Thymus (tissue), 11 donors: ENCODE results near the gene GCM1. TPM values are rescaled to one million over a fixed set of nuclear protein-coding genes. Genes with fewer than 3 reads are reported as not detected.

Experiments used
- DNase-seq, 9 donors: peaks; one replicate each; pipeline ENCODE4 v3.0.0-alpha.2; 2013; ENCODE audit warnings: low spot score in 9 of 9, low read depth in 6 of 9, missing footprints in 1 of 9
- H3K27ac ChIP-seq, 2 donors: one replicate each; pipeline ENCODE4 v1.5.1; 2013; ENCODE audit warnings: control low read depth in 1 of 2, low read depth in 1 of 2, low read length in 1 of 2, mild to moderate bottlenecking in 1 of 2, moderate library complexity in 1 of 2
- H3K27me3 ChIP-seq, 2 donors: one replicate each; pipeline ENCODE4 v1.5.1; 2013; ENCODE audit warnings: low read length in 1 of 2; ENCODE audit not compliant: control insufficient read depth in 2 of 2, insufficient read depth in 1 of 2
- H3K36me3 ChIP-seq, 2 donors: one replicate each; pipeline ENCODE4 v1.5.1; 2013; ENCODE audit warnings: low read length in 1 of 2, mild to moderate bottlenecking in 1 of 2, moderate library complexity in 1 of 2; ENCODE audit not compliant: control insufficient read depth in 2 of 2, insufficient read depth in 2 of 2
- H3K4me1 ChIP-seq, 2 donors: one replicate each; pipeline ENCODE4 v1.5.1; 2013; ENCODE audit warnings: low read length in 2 of 2; ENCODE audit not compliant: control insufficient read depth in 2 of 2, insufficient read depth in 2 of 2
- H3K4me3 ChIP-seq, 2 donors: one replicate each; pipeline ENCODE4 v1.5.1; 2013; ENCODE audit warnings: low read length in 2 of 2, control low read depth in 1 of 2, mild to moderate bottlenecking in 1 of 2
- H3K9me3 ChIP-seq, 2 donors: one replicate each; pipeline ENCODE4 v1.5.1; 2013; ENCODE audit warnings: low read length in 1 of 2, mild to moderate bottlenecking in 1 of 2; ENCODE audit not compliant: control insufficient read depth in 2 of 2, insufficient read depth in 1 of 2
- WGBS: extraction: QIAGEN DNeasy Blood & Tissue Kit; methylation state at CpG from one replicate; pipeline ENCODE4 v1.1.7; 2013; 5-methylcytosine and 5-hydroxymethylcytosine counted together
- polyA plus RNA-seq: library from polyadenylated mRNA; stranded (reverse); fragments of 200-250 nt; gene quantifications from one replicate; pipeline ENCODE4 v1.2.3, GENCODE V29; 2013
- total RNA-seq: library from RNA; stranded (reverse); fragments of 120-200 nt; gene quantifications from one replicate; pipeline ENCODE4 v1.2.4, GENCODE V29; 2013
- donor health status: healthy.

Gene GCM1
- total and polyA plus RNA-seq, 2 donors: under 0.01 to 0.23 TPM

GRCh38 chr6:53103993-53104675, 44.5 kb downstream of the GCM1 start:
- DNase-seq: peak in 2 of 9 donors; percentile 8 to 35
- Histone ChIP-seq H3K4me3 (no peak overlapping the region), H3K4me1 (no peaks in the 10 kb centered on the region), H3K27ac (no peak overlapping the region), H3K36me3 (peaks cover 12 to 31% of the 10 kb centered on the region in 2 donors), H3K9me3 (no peaks in the 10 kb centered on the region), H3K27me3 (no peaks in the 10 kb centered on the region)
- WGBS: 99% methylated on average over 3 of the region's 3 CpGs

- no peak for DNase-seq
- H3K36me3 ChIP-seq: peaks cover 21 to 59% of the 10 kb centered on the region in 2 donors
- H3K9me3 ChIP-seq: no peaks in the 10 kb centered on the region
- no peaks in the 10 kb centered on the region for H3K4me1 ChIP-seq
- WGBS: over 99% methylated on average over 2 of the region's 2 CpGs
- H3K27ac ChIP-seq: no peak overlapping the region
- no peaks in the 10 kb centered on the region for H3K27me3 ChIP-seq
- no peak overlapping the region for H3K4me3 ChIP-seq
Measured at GRCh38 chr6:53101006-53101405, 47.6 kb downstream of the GCM1 start.

- Histone ChIP-seq H3K4me1 (no peaks in the 10 kb centered on the region), H3K9me3 (no peaks in the 10 kb centered on the region), H3K4me3 (no peak overlapping the region), H3K27me3 (no peaks in the 10 kb centered on the region), H3K36me3 (peaks cover 23 to 64% of the 10 kb centered on the region in 2 donors), H3K27ac (no peak overlapping the region)
- whole genome bisulfite sequencing: 48% methylated on average over 2 of the region's 2 CpGs
- DNase-seq: no peak
Measured at GRCh38 chr6:53100561-53100960, 48.1 kb downstream of the GCM1 start.

DNA sequence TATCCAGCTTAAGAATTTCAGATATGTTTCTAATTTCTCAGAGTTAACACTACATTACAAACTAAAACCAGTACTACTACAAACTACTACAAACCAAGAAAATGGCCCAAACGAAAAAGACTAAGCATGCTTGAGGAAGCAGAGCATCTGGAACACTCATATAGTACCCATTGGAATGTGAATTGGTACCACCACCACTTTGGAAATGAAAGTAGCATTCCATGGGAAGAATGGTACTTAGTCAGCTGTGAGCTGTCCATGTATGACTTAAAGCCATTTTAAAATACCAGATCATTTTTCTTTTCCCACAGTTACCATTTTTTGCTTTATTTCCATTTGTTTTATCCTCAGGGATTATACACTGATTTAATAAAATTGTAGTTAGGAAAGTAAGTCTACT, 52.9 kb downstream of the GCM1 start:
- 97% methylated on average over 1 of the region's 1 CpG for WGBS
- Histone ChIP-seq H3K27ac (no peak overlapping the region), H3K4me3 (no peak overlapping the region), H3K4me1 (no peaks in the 10 kb centered on the region), H3K27me3 (no peaks in the 10 kb centered on the region), H3K36me3 (peaks cover 29 to 78% of the 10 kb centered on the region in 2 donors), H3K9me3 (no peaks in the 10 kb centered on the region)
- DNase-seq: no peak

- WGBS: 99% methylated on average over 3 of the region's 3 CpGs
- no peak overlapping the region for H3K4me3 ChIP-seq
- DNase-seq: no peak
- H3K4me1 ChIP-seq: no peaks in the 10 kb centered on the region
- H3K9me3 ChIP-seq: no peaks in the 10 kb centered on the region
- H3K27me3 ChIP-seq: no peaks in the 10 kb centered on the region
- no peak overlapping the region for H3K27ac ChIP-seq
- peaks cover 29 to 75% of the 10 kb centered on the region in 2 donors for H3K36me3 ChIP-seq
Measured at GRCh38 chr6:53095270-53095669, 53.4 kb downstream of the GCM1 start.

DNA sequence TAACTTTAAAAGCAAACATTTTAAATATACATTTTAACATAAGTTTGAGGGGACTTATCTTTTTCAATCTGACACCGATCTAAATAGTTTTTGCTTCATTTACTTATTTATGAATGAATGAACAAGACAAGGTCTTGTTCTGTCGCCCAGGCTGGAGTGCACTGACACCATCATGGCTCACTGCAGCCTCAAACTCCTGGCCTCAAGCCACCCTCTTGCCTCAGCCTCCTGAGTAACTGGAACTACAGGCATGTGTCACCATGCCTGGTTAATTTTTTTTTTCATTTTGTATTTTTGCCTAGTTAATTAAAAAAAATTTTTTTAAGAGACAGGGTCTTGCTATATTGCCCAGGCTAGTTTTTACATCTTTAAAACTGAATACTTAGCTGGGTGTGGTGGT, 58.1 kb downstream of the GCM1 start:
- Histone ChIP-seq H3K36me3 (peaks cover 27 to 58% of the 10 kb centered on the region in 2 donors), H3K4me3 (no peak overlapping the region), H3K9me3 (no peaks in the 10 kb centered on the region), H3K27me3 (no peaks in the 10 kb centered on the region), H3K4me1 (no peaks in the 10 kb centered on the region), H3K27ac (no peak overlapping the region)
- DNase-seq: no peak
- WGBS: 96% methylated on average over 2 of the region's 2 CpGs

GRCh38 chr6:53089948-53090347, 58.7 kb downstream of the GCM1 start:
- Histone ChIP-seq H3K36me3 (peaks cover 24 to 55% of the 10 kb centered on the region in 2 donors), H3K27me3 (no peaks in the 10 kb centered on the region), H3K9me3 (no peaks in the 10 kb centered on the region)

DNA sequence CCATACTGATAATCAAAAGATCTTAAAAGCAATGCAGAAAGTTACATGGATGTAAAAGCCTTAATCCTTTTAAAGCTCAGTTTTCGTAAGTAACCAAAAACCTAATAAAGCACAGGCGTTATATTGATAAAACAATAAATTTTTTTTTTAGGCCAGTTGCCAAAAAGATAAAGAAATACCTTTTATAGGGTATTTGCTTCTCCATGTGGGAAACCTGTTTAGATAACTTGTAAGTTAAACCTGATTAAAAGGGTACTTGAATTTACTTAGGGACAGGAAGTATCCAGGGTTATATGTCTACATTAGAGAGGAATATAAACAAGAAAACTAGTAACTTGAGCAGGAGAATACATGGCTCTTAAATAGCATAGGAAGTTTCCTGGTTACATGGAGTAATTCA, 62.3 kb downstream of the GCM1 start:
- peaks cover 17 to 55% of the 10 kb centered on the region in 2 donors for H3K36me3 ChIP-seq
- no peaks in the 10 kb centered on the region for H3K9me3 ChIP-seq
- no peak overlapping the region for H3K4me3 ChIP-seq
- no peak for DNase-seq
- H3K27ac ChIP-seq: no peak overlapping the region
- H3K27me3 ChIP-seq: no peaks in the 10 kb centered on the region
- no peaks in the 10 kb centered on the region for H3K4me1 ChIP-seq
- WGBS: 49% methylated on average over 2 of the region's 2 CpGs

More at GRCh38 chr6:53089948-53090347, 58.7 kb downstream of the GCM1 start:
- DNase-seq: no peak
- no peak overlapping the region for H3K27ac ChIP-seq
- no peak overlapping the region for H3K4me3 ChIP-seq
- H3K4me1 ChIP-seq: no peaks in the 10 kb centered on the region

DNA sequence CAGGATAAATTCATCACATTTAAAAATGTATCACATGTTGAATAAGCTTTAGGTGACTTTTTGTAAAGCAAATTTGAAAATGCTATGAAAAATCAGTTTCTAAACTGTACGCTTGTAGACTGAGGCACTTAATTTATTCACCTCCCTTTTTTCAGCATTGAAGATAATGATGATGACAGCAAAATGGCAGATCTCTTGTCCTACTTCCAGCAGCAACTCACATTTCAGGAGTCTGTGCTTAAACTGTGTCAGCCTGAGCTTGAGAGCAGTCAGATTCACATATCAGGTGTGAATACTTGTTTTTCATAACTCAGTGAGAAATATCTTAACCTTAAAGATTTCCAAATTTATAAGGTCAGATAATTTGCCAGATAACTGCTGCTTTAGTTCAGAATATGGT, 67.8 kb downstream of the GCM1 start:
- Histone ChIP-seq H3K4me3 (no peak overlapping the region), H3K9me3 (no peaks in the 10 kb centered on the region), H3K4me1 (no peaks in the 10 kb centered on the region), H3K27me3 (no peaks in the 10 kb centered on the region), H3K27ac (no peak overlapping the region), H3K36me3 (peaks cover 9 to 53% of the 10 kb centered on the region in 2 donors)
- DNase-seq: no peak
- 99% methylated on average over 1 of the region's 1 CpG for WGBS
